Keratinocyte (primary cell): ENCODE results near the gene FHIT. TPM values are rescaled to one million over a fixed set of nuclear protein-coding genes. Genes with fewer than 3 reads are reported as not detected.

Source experiments
- DNase-seq: peaks from one replicate; pipeline ENCODE4 v3.0.0-alpha.2; 2011; ENCODE audit warnings: low read depth, missing footprints, low spot score
- FAIRE-seq: peaks from 2 replicates; lab custom pipeline; 2011; peaks lifted over from hg19 to GRCh38; lab: Jason Lieb, UNC
- H2AFZ ChIP-seq: 2 replicates; pipeline ENCODE4 v1.6.0; 2012; ENCODE audit warnings: low read length, control low read depth, inconsistent platforms; ENCODE audit not compliant: control insufficient read depth
- H3K27ac ChIP-seq: 2 replicates; pipeline ENCODE4 v1.5.1; 2011; ENCODE audit warnings: low read length; ENCODE audit not compliant: control insufficient read depth, insufficient read depth
- H3K27me3 ChIP-seq: 3 replicates; pipeline ENCODE4 v1.6.0; 2011; ENCODE audit warnings: low read length; ENCODE audit not compliant: control insufficient read depth, insufficient read depth; ENCODE audit errors: extremely low read depth
- H3K36me3 ChIP-seq, 2 experiments: 2 replicates in 1 of 2; 3 replicates in 1 of 2; pipeline ENCODE4 v1.5.1; 2011; ENCODE audit warnings: low read length in 2 of 2, mild to moderate bottlenecking in 1 of 2; ENCODE audit not compliant: control insufficient read depth in 2 of 2, insufficient read depth in 2 of 2; ENCODE audit errors: extremely low read depth in 1 of 2
- H3K4me1 ChIP-seq: 3 replicates; pipeline ENCODE4 v1.5.1; 2011; ENCODE audit warnings: low read length; ENCODE audit not compliant: control insufficient read depth, insufficient read depth; ENCODE audit errors: extremely low read depth
- H3K4me2 ChIP-seq: 3 replicates; pipeline ENCODE4 v1.6.0; 2011; ENCODE audit warnings: low read depth, low read length; ENCODE audit not compliant: control insufficient read depth, insufficient read depth; ENCODE audit errors: extremely low read depth
- H3K4me3 ChIP-seq, 3 experiments: fragments of 200-600 bp in 1 of 3; sonication (generic) in 1 of 3; 2 replicates in 2 of 3; 3 replicates in 1 of 3; pipeline ENCODE4 v1.5.1; 2011 to 2016; ENCODE audit warnings: low read length in 3 of 3, mild to moderate bottlenecking in 3 of 3, control low read depth in 2 of 3, inconsistent platforms in 1 of 3, low read depth in 1 of 3, mixed read lengths in 1 of 3, mixed run types in 1 of 3, moderate library complexity in 1 of 3; ENCODE audit not compliant: control insufficient read depth in 2 of 3, insufficient read depth in 2 of 3; ENCODE audit errors: extremely low read depth in 1 of 3
- H3K79me2 ChIP-seq: 2 replicates; pipeline ENCODE4 v1.6.0; 2012; ENCODE audit warnings: low read length; ENCODE audit not compliant: control insufficient read depth, insufficient read depth
- H3K9ac ChIP-seq: 3 replicates; pipeline ENCODE4 v1.6.0; 2011; ENCODE audit warnings: low read length; ENCODE audit not compliant: control insufficient read depth, insufficient read depth; ENCODE audit errors: extremely low read depth
- H3K9me1 ChIP-seq: 3 replicates; pipeline ENCODE4 v1.6.0; 2011; ENCODE audit warnings: low read length; ENCODE audit not compliant: control insufficient read depth, insufficient read depth; ENCODE audit errors: extremely low read depth
- H3K9me3 ChIP-seq: 2 replicates; pipeline ENCODE4 v1.5.1; 2012; ENCODE audit warnings: low read depth, low read length; ENCODE audit not compliant: control insufficient read depth
- H4K20me1 ChIP-seq: 3 replicates; pipeline ENCODE4 v1.6.0; 2011; ENCODE audit warnings: low read length; ENCODE audit not compliant: control insufficient read depth, insufficient read depth; ENCODE audit errors: extremely low read depth
- CTCF ChIP-seq, 3 experiments: IDR thresholded peaks in 1 of 3; conservative IDR thresholded peaks in 1 of 3; optimal IDR thresholded peaks in 1 of 3; 2 replicates in 2 of 3; 3 replicates in 1 of 3; pipeline versions ENCODE3 to v1.5.1; 2011; ENCODE audit warnings: low read length in 3 of 3, mild to moderate bottlenecking in 3 of 3, moderate library complexity in 2 of 3, control low read depth in 1 of 3, inconsistent platforms in 1 of 3; ENCODE audit not compliant: insufficient read depth in 2 of 3; ENCODE audit errors: extremely low read depth in 1 of 3
- EZH2 ChIP-seq: IDR thresholded peaks from one replicate; pipeline ENCODE4 v1.6.1; 2012; ENCODE audit warnings: inconsistent platforms, mild to moderate bottlenecking, low read length, moderate library complexity
- dilution Hi-C: fragments of 300-500 bp; cut with MboI; formaldehyde crosslinking; loops from one replicate; pipeline ENCODE4 v1.7.0; 2020; ENCODE audit warnings: low sequenced_read_pairs; ENCODE audit not compliant: extremely low pct_ligation_motif_present
- polyA plus RNA-seq, 5 experiments: library from polyadenylated mRNA; depleted of rRNA in 3 of 5; stranded (reverse) in 3 of 5; stranded (forward) in 1 of 5; unstranded in 1 of 5; fragments of >200 nt; gene quantifications; 1 replicate in 1 of 5; 2 replicates in 3 of 5; 3 replicates in 1 of 5; pipeline versions ENCODE4 v1.2.1 to v1.2.3, GENCODE V29; 2011 to 2012; ENCODE audit warnings: missing spikeins in 2 of 5, low read depth in 1 of 5, low replicate concordance in 1 of 5

The FHIT gene
- polyA plus RNA-seq, 1 donor (not counting 4 experiments of a cell fraction or from before 2014, with no cell fraction given) = 2.2 TPM

GRCh38 chr3:60090548-60090947 is 1160.7 kb downstream of the FHIT start:
- Histone ChIP-seq H3K79me2 (no peaks in the 10 kb centered on the region), H3K4me3 (no peak overlapping the region), H3K4me1 (peaks cover 6% of the 10 kb centered on the region), H3K36me3 (no peaks in the 10 kb centered on the region), H3K27ac (no peak overlapping the region), H3K9me3 (no peaks in the 10 kb centered on the region), H2AFZ (no peak overlapping the region), H3K9ac (no peak overlapping the region), H3K4me2 (no peak overlapping the region), H3K27me3 (peaks cover 3% of the 10 kb centered on the region), H3K9me1 (no peaks in the 10 kb centered on the region), H4K20me1 (no peaks in the 10 kb centered on the region)
- DNase-seq (no peak), FAIRE-seq (no peak)
- TF ChIP-seq EZH2 (no peak), CTCF (optimal IDR thresholded peaks at IDR 0.05 in 1 of 3, IDR thresholded peaks at IDR 0.05 in 1 of 3, conservative IDR thresholded peaks at IDR 0.05 in 1 of 3; ENCODE audit: extremely low read depth in 1 of 3, insufficient read depth in 2 of 3, low read length in 3 of 3) (no peak)
- dilution Hi-C loops = no loop called here

GRCh38 chr3:60086811-60087210 is 1164.4 kb downstream of the FHIT start:
- Histone ChIP-seq H3K4me2 (no peak overlapping the region), H3K4me1 (peaks cover 6% of the 10 kb centered on the region), H3K9me3 (no peaks in the 10 kb centered on the region), H3K36me3 (no peaks in the 10 kb centered on the region), H3K27ac (no peak overlapping the region), H3K4me3 (no peak overlapping the region), H3K27me3 (peaks cover 3% of the 10 kb centered on the region), H4K20me1 (no peaks in the 10 kb centered on the region), H3K79me2 (no peaks in the 10 kb centered on the region), H2AFZ (no peak overlapping the region), H3K9me1 (no peaks in the 10 kb centered on the region), H3K9ac (no peak overlapping the region)
- TF ChIP-seq EZH2 (no peak), CTCF (optimal IDR thresholded peaks at IDR 0.05 in 1 of 3, IDR thresholded peaks at IDR 0.05 in 1 of 3, conservative IDR thresholded peaks at IDR 0.05 in 1 of 3; ENCODE audit: extremely low read depth in 1 of 3, insufficient read depth in 2 of 3, low read length in 3 of 3) (no peak)
- dilution Hi-C loops = no loop called here
- peak; percentile 48 for FAIRE-seq
- DNase-seq = peak; percentile 32
